Thyroid gland (tissue), 4 donors: ENCODE data around the gene KRTAP10-1.

Experiments
- POLR2A ChIP-seq, 2 donors: fragments of 450-650 bp; IDR thresholded peaks; one replicate each; pipeline ENCODE4 v1.6.1; 2017; ENCODE audit warnings: antibody characterized with exemption in 2 of 2, mild to moderate bottlenecking in 2 of 2, moderate library complexity in 1 of 2
- TF ChIP-seq, protein P1 (sequence below), 6 experiments: fragments of 200-600 bp in 3 of 6; fragments of 450-650 bp in 3 of 6; sonication (generic) in 3 of 6; IDR thresholded peaks; one replicate each; pipeline ENCODE4 v1.5.1; 2016 to 2019; ENCODE audit warnings: antibody characterized with exemption in 6 of 6, mild to moderate bottlenecking in 2 of 6, inconsistent platforms in 1 of 6, moderate library complexity in 1 of 6

DNA sequence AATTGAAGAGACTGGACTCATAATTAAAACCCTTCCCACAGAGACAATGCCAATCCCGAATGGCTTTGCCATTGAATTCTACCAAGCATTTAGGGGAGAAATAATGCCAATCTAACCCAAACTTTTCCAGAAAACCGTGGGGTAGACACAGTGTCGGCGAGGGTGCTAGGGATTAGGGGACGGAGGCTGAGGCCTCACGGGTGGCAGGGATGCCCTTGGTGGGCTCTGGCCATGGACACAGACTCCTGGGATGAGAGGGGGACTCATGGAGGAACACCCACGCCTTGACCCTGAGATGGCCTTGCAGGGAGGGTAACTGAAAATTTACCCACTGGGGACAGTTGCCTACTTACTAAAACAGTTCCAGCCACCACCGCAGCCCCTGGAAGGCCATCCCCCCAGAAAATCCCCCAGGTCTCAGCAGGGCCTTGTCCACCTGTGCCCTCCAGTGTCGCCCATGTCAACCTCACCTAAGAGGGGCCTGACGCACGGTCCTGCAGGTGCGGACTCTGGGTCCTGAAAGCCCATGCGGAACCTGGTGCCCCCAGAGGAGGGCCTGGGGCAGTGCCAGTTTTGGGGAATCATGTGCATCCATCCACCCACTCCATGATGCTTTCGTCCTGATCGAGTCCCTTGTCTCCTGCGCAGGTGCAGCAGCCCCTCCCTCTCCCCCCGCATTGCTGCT lies 38.5 kb upstream of the KRTAP10-1 start:
- no peak for TF ChIP-seq POLR2A (IDR thresholded peaks at IDR 0.05)
- TF ChIP-seq, protein P1, sequence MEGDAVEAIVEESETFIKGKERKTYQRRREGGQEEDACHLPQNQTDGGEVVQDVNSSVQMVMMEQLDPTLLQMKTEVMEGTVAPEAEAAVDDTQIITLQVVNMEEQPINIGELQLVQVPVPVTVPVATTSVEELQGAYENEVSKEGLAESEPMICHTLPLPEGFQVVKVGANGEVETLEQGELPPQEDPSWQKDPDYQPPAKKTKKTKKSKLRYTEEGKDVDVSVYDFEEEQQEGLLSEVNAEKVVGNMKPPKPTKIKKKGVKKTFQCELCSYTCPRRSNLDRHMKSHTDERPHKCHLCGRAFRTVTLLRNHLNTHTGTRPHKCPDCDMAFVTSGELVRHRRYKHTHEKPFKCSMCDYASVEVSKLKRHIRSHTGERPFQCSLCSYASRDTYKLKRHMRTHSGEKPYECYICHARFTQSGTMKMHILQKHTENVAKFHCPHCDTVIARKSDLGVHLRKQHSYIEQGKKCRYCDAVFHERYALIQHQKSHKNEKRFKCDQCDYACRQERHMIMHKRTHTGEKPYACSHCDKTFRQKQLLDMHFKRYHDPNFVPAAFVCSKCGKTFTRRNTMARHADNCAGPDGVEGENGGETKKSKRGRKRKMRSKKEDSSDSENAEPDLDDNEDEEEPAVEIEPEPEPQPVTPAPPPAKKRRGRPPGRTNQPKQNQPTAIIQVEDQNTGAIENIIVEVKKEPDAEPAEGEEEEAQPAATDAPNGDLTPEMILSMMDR (IDR thresholded peaks at IDR 0.05) = no peak
